IMR-90 (cell line): Measurements from ENCODE around the gene OR5AN1. TPM values are rescaled to one million over a fixed set of nuclear protein-coding genes. Genes with fewer than 3 reads are reported as not detected.

Experiments used
- ATAC-seq: fragments of 200-7000 bp; cut with Tn5 transposase; 2 replicates; pipeline ENCODE4 v1.9.1; 2020; ENCODE audit warnings: low read depth, mild to moderate bottlenecking, moderate library complexity
- Bru-seq: library from RNA; stranded (reverse); fragments of 400-500 nt; gene quantifications from one replicate; lab custom pipeline; 2021; lab: Mats Ljungman, UMichigan
- BruChase-seq, 2 experiments: library from RNA; stranded (reverse); fragments of 400-500 nt; gene quantifications; one replicate each; lab custom pipeline; 2021; lab: Mats Ljungman, UMichigan
- BruUV-seq: library from RNA; stranded (reverse); fragments of 400-500 nt; replicated peaks from 2 replicates; lab custom pipeline; 2021; lab: Mats Ljungman, UMichigan
- CTCF ChIA-PET: fragments of 300-600 bp; formaldehyde crosslinking; extraction: SDS; loops from one replicate; lab custom pipeline; 2021; ENCODE audit warnings: antibody characterized with exemption; lab: Yijun Ruan, JAX
- POLR2A ChIA-PET: fragments of 300-600 bp; sonication (Branson Sonifier 250); formaldehyde crosslinking; loops from one replicate; lab custom pipeline; 2022; ENCODE audit warnings: antibody characterized with exemption; ENCODE audit not compliant: unreplicated experiment; lab: Charles Lee
- DNase-seq: peaks from one replicate; pipeline ENCODE4 v3.0.0; 2013
- H2AFZ ChIP-seq: replicated peaks from 2 replicates; pipeline ENCODE3; 2013; ENCODE audit warnings: low read length, mild to moderate bottlenecking; ENCODE audit not compliant: poor library complexity
- H2AK5ac ChIP-seq: 2 replicates; pipeline ENCODE4 v1.6.1; 2013; ENCODE audit warnings: low read depth, low read length, inconsistent platforms
- H2AK9ac ChIP-seq: replicated peaks from 2 replicates; pipeline ENCODE3; 2013; ENCODE audit warnings: mild to moderate bottlenecking, low read depth, low read length, moderate library complexity; ENCODE audit not compliant: poor library complexity
- H2BK120ac ChIP-seq: 2 replicates; pipeline ENCODE4 v1.6.1; 2013; ENCODE audit warnings: low read depth, low read length, inconsistent platforms
- H2BK15ac ChIP-seq: 3 replicates; pipeline ENCODE4 v1.6.1; 2013; ENCODE audit warnings: low read depth, low read length, inconsistent platforms
- H2BK20ac ChIP-seq: 2 replicates; pipeline ENCODE4 v1.6.1; 2013; ENCODE audit warnings: low read depth, mild to moderate bottlenecking, inconsistent platforms, low read length, moderate library complexity
- H2BK5ac ChIP-seq: 2 replicates; pipeline ENCODE4 v1.6.1; 2013; ENCODE audit warnings: mild to moderate bottlenecking, low read depth, low read length, inconsistent platforms; ENCODE audit not compliant: poor library complexity, severe bottlenecking
- H3K14ac ChIP-seq: replicated peaks from 2 replicates; pipeline ENCODE4 v1.6.1; 2013; ENCODE audit warnings: low read depth, low read length, inconsistent platforms
- H3K18ac ChIP-seq: 2 replicates; pipeline ENCODE4 v1.6.1; 2013; ENCODE audit warnings: low read depth, low read length, control low read depth
- H3K23ac ChIP-seq: 2 replicates; pipeline ENCODE4 v1.6.1; 2013; ENCODE audit warnings: low read depth, low read length, inconsistent platforms
- H3K27ac ChIP-seq: 2 replicates; pipeline ENCODE4 v1.5.1; 2013; ENCODE audit warnings: mild to moderate bottlenecking, control low read depth, low read length; ENCODE audit not compliant: insufficient read depth
- H3K27me3 ChIP-seq: 2 replicates; pipeline ENCODE4 v1.6.1; 2013; ENCODE audit warnings: low read length; ENCODE audit not compliant: control insufficient read depth, insufficient read depth
- H3K36me3 ChIP-seq: 2 replicates; pipeline ENCODE4 v1.6.1; 2013; ENCODE audit warnings: low read length, mixed read lengths; ENCODE audit not compliant: control insufficient read depth, insufficient read depth
- H3K4ac ChIP-seq: 2 replicates; pipeline ENCODE4 v1.6.1; 2013; ENCODE audit warnings: low read depth, low read length, inconsistent platforms
- H3K4me1 ChIP-seq: 2 replicates; pipeline ENCODE4 v1.6.1; 2013; ENCODE audit warnings: low read length, mixed read lengths; ENCODE audit not compliant: control insufficient read depth, insufficient read depth
- H3K4me2 ChIP-seq: 2 replicates; pipeline ENCODE4 v1.6.1; 2013; ENCODE audit warnings: low read depth, mild to moderate bottlenecking, control low read depth, low read length, moderate library complexity
- H3K4me3 ChIP-seq: 2 replicates; pipeline ENCODE4 v1.5.1; 2013; ENCODE audit warnings: low read depth, mild to moderate bottlenecking, control low read depth, low read length, moderate library complexity; ENCODE audit not compliant: insufficient read depth
- H3K56ac ChIP-seq: 2 replicates; pipeline ENCODE4 v1.6.1; 2013; ENCODE audit warnings: low read length, inconsistent platforms; ENCODE audit not compliant: insufficient read depth; ENCODE audit errors: extremely low read depth
- H3K79me1 ChIP-seq, 2 experiments: 2 replicates each; pipeline ENCODE4 v1.6.1; 2013; ENCODE audit warnings: low read length in 2 of 2, inconsistent platforms in 1 of 2, low read depth in 1 of 2
- H3K9ac ChIP-seq: 2 replicates; pipeline ENCODE4 v1.6.1; 2013; ENCODE audit warnings: low read depth, low read length, control low read depth
- H3K9me1 ChIP-seq: 2 replicates; pipeline ENCODE4 v1.6.1; 2013; ENCODE audit warnings: low read length, inconsistent platforms; ENCODE audit not compliant: insufficient read depth
- H3K9me3 ChIP-seq: 2 replicates; pipeline ENCODE4 v1.6.1; 2013; ENCODE audit warnings: low read length; ENCODE audit not compliant: control insufficient read depth, insufficient read depth
- H4K20me1 ChIP-seq: 2 replicates; pipeline ENCODE4 v1.6.1; 2013; ENCODE audit warnings: low read length, inconsistent platforms; ENCODE audit not compliant: insufficient read depth
- H4K5ac ChIP-seq: 2 replicates; pipeline ENCODE4 v1.6.1; 2013; ENCODE audit warnings: mild to moderate bottlenecking, low read depth, low read length, control low read depth
- H4K8ac ChIP-seq, 2 experiments: 2 replicates each; pipeline ENCODE4 v1.6.1; 2013; ENCODE audit warnings: low read depth in 2 of 2, low read length in 2 of 2, control low read depth in 1 of 2, inconsistent platforms in 1 of 2
- H4K91ac ChIP-seq: 2 replicates; pipeline ENCODE4 v1.6.1; 2013; ENCODE audit warnings: low read depth, low read length, inconsistent platforms; ENCODE audit not compliant: insufficient read depth
- BHLHE40 ChIP-seq: fragments of 150-350 bp; IDR thresholded peaks from 2 replicates; pipeline ENCODE4 v1.6.1; 2016; ENCODE audit warnings: mild to moderate bottlenecking, low read depth, low read length
- CHD1 ChIP-seq: IDR thresholded peaks from 2 replicates; pipeline ENCODE4 v1.6.1; 2012; ENCODE audit warnings: low read depth, low read length, improper control_type of control experiment
- CTCF ChIP-seq: conservative IDR thresholded peaks from 2 replicates; pipeline ENCODE4 v1.5.1; 2012; ENCODE audit warnings: mild to moderate bottlenecking, low read depth, low read length, improper control_type of control experiment
- FOS ChIP-seq: fragments of 150-350 bp; IDR thresholded peaks from 2 replicates; pipeline ENCODE4 v1.6.1; 2016; ENCODE audit warnings: low read depth, low read length
- MAFK ChIP-seq: IDR thresholded peaks from 2 replicates; pipeline ENCODE4 v1.6.1; 2012; ENCODE audit warnings: low read depth, low read length, improper control_type of control experiment
- MXI1 ChIP-seq: IDR thresholded peaks from 2 replicates; pipeline ENCODE4 v1.6.1; 2012; ENCODE audit warnings: low read depth, mild to moderate bottlenecking, low read length, moderate library complexity, borderline replicate concordance
- NFE2L2 ChIP-seq: fragments of 150-350 bp; IDR thresholded peaks from 2 replicates; pipeline ENCODE4 v1.6.1; 2016; ENCODE audit warnings: low read depth, mild to moderate bottlenecking, low read length
- POLR2A ChIP-seq: IDR thresholded peaks from 2 replicates; pipeline ENCODE4 v1.6.1; 2012; ENCODE audit warnings: mild to moderate bottlenecking, low read depth, low read length
- RFX5 ChIP-seq: IDR thresholded peaks from 2 replicates; pipeline ENCODE4 v1.8.0; 2012; ENCODE audit warnings: low read depth, mild to moderate bottlenecking, low read length, moderate library complexity
- SMC3 ChIP-seq: fragments of 150-350 bp; IDR thresholded peaks from 2 replicates; pipeline ENCODE4 v1.6.1; 2016; ENCODE audit warnings: low read depth, mild to moderate bottlenecking, antibody characterized with exemption, low read length, moderate library complexity
- WGBS, 2 experiments: methylation state at CpG; one replicate each; pipeline versions ENCODE4 v1.1.5 to v1.1.7; 2013; ENCODE audit warnings: missing lambda C conversion rate in 2 of 2; ENCODE audit not compliant: insufficient read length in 1 of 2; ENCODE audit errors: extremely low coverage in 2 of 2; 5-methylcytosine and 5-hydroxymethylcytosine counted together
- dilution Hi-C: fragments of 300-500 bp; cut with HindIII; formaldehyde crosslinking; loops from one replicate; pipeline ENCODE4 v1.14.3; 2018; ENCODE audit warnings: low sequenced_read_pairs; ENCODE audit not compliant: unreplicated experiment
- in situ Hi-C: fragments of 300-500 bp; cut with MboI; formaldehyde crosslinking; loops from 3 replicates; pipeline ENCODE4 v1.14.3; 2019; ENCODE audit warnings: low sequenced_read_pairs, inconsistent platforms, mixed read lengths
- intact Hi-C: fragments of 100-400 bp; cut with micrococcal nuclease; formaldehyde crosslinking; loops from 2 replicates; pipeline ENCODE4 v1.10.0; 2022
- long read RNA-seq: library from polyadenylated mRNA; unstranded; transcript quantifications from one replicate; pipeline ENCODE4 v2.0.0, GENCODE V29; 2021; ENCODE audit not compliant: unreplicated experiment
- polyA plus RNA-seq, 3 experiments: library from polyadenylated mRNA; depleted of rRNA; stranded (reverse); fragments of >200 nt; gene quantifications; 2 replicates each; pipeline ENCODE4 v1.2.3, GENCODE V29; 2012; ENCODE audit warnings: low replicate concordance in 1 of 3
- total RNA-seq: library from RNA; depleted of rRNA; stranded (reverse); fragments of >200 nt; gene quantifications from 2 replicates; pipeline ENCODE4 v1.2.3, GENCODE V29; 2012; rRNA removed

The OR5AN1 gene
- total RNA-seq, result not detected in 2 replicates
- polyA plus RNA-seq (2012; rRNA removed), result not detected in 2 replicates
- polyA plus RNA-seq (2012; cell fraction: cytosol; rRNA removed), result not detected in 2 replicates
- polyA plus RNA-seq (2012; cell fraction: nucleus; rRNA removed; ENCODE audit: low replicate concordance), result not detected in 2 replicates
- Bru-seq, nascent RNA, result not detected
- BruChase-seq, experiment 1, labeled RNA remaining after a 6-hour chase, result percentile 6 among the genes with signal in this experiment
- BruChase-seq, experiment 2, labeled RNA remaining after a 2-hour chase, result not detected
- long read RNA-seq, result 0 reads

- in situ Hi-C loops (no loop called here), intact Hi-C loops (no loop called here), dilution Hi-C loops (no loop called here)
- DNase-seq (no peak), ATAC-seq (no peak)
- H4K5ac ChIP-seq, result no peak within 1 kb of the TSS
- H3K36me3 ChIP-seq, result no peaks in the 10 kb centered on the region
- H4K20me1 ChIP-seq, result no peaks in the 10 kb centered on the region
- no peak within 1 kb of the TSS for H3K9ac ChIP-seq
- no peak within 1 kb of the TSS for H2BK20ac ChIP-seq
- no peak within 1 kb of the TSS for H2AFZ ChIP-seq
- H3K27ac ChIP-seq, result no peak within 1 kb of the TSS
- H3K4me1 ChIP-seq, result no peaks in the 10 kb centered on the region
- no peak within 1 kb of the TSS for H2AK5ac ChIP-seq
- WGBS, 2 experiments, result no CpG with 5 or more reads among the region's 3 CpGs
- no peak within 1 kb of the TSS for H2AK9ac ChIP-seq
- no peak within 1 kb of the TSS for H3K23ac ChIP-seq
- no peak within 1 kb of the TSS for H4K8ac ChIP-seq
- BruUV-seq, result no TSS peak
- no peaks in the 10 kb centered on the region for H3K9me1 ChIP-seq
- H2BK120ac ChIP-seq, result no peak within 1 kb of the TSS
- H3K14ac ChIP-seq, result no peak within 1 kb of the TSS
- H4K91ac ChIP-seq, result no peak within 1 kb of the TSS
- no peaks in the 10 kb centered on the region for H3K9me3 ChIP-seq
- H2BK15ac ChIP-seq, result no peak within 1 kb of the TSS
- H3K79me1 ChIP-seq, result no peaks in the 10 kb centered on the region
- no peak within 1 kb of the TSS for H3K56ac ChIP-seq
- H3K4me3 ChIP-seq, result no peak within 1 kb of the TSS
- H3K18ac ChIP-seq, result no peak within 1 kb of the TSS
- no peak within 1 kb of the TSS for H2BK5ac ChIP-seq
- CTCF ChIA-PET, result no interaction called here
- no peaks in the 10 kb centered on the region for H3K27me3 ChIP-seq
- POLR2A ChIA-PET, result no interaction called here
- H3K4ac ChIP-seq, result no peak within 1 kb of the TSS
- TF ChIP-seq CTCF (no peak), MAFK (no peak), POLR2A (no peak), FOS (no peak), CHD1 (no peak), BHLHE40 (no peak), RFX5 (no peak), SMC3 (no peak), MXI1 (no peak), NFE2L2 (no peak)
- H3K4me2 ChIP-seq, result no peak within 1 kb of the TSS
Observed at GRCh38 chr11:59358595-59358994, at the start of gene OR5AN1. OR5AN1 (plus strand) TSS chr11:59358895; CDS start chr11:59364459, 5,564 bp downstream.
